ENCODE measurements around the gene FAM81B. TPM values are rescaled to one million over a fixed set of nuclear protein-coding genes. Genes with fewer than 3 reads are reported as not detected.

Gene FAM81B
- polyA plus RNA-seq, 5 donors = 3.4 to 12.5 (median 6.7) TPM

- DNase-seq = no peak
Observed at GRCh38 chr5:95460665-95461064, 69.5 kb downstream of the FAM81B start.

GRCh38 chr5:95471487-95471886, 80.3 kb downstream of the FAM81B start:
- DNase-seq = peak; percentile 3 to 7

- no peak for DNase-seq
Observed at GRCh38 chr5:95471942-95472341, 80.8 kb downstream of the FAM81B start.

- no peak for DNase-seq
Observed at GRCh38 chr5:95484421-95484820, 93.3 kb downstream of the FAM81B start.

- no peak for DNase-seq
Observed at GRCh38 chr5:95486191-95486590, 95.0 kb downstream of the FAM81B start.

- no peak for DNase-seq
Observed at GRCh38 chr5:95487880-95488279, 96.7 kb downstream of the FAM81B start.

Other genes starting within 250 kb of the FAM81B start
- 1 to 10 TPM; 3.2 to 6.4 (median 5.5) TPM for gene MCTP1, start 106.3 kb upstream of the FAM81B start, polyA plus RNA-seq (ENCODE audit: insufficient read depth in 1 of 5, insufficient read length in 5 of 5, low replicate concordance in 1 of 5)
- 100 to 1,000 TPM in 2 of 5 donors, 10 to 100 TPM in 3; 64.7 to 130 (median 98.7) TPM for gene SKIC3, start 163.6 kb downstream of the FAM81B start, polyA plus RNA-seq (ENCODE audit: insufficient read depth in 1 of 5, insufficient read length in 5 of 5, low replicate concordance in 1 of 5)
- gene ARSK, start 163.7 kb downstream of the FAM81B start, polyA plus RNA-seq (ENCODE audit: insufficient read depth in 1 of 5, insufficient read length in 5 of 5, low replicate concordance in 1 of 5) = 10 to 100 TPM in 4 of 5 donors, 1 to 10 TPM in 1; 9.2 to 18.8 (median 13.6) TPM
- gene GPR150, start 228.7 kb downstream of the FAM81B start, polyA plus RNA-seq (ENCODE audit: insufficient read depth in 1 of 5, insufficient read length in 5 of 5, low replicate concordance in 1 of 5) = under 1 TPM in 2 of 5 donors, not detected in 3; 0.10 to 0.12 TPM